C4-2B (cell line): Measurements from ENCODE around the gene HS3ST2.

ENCODE experiments used
- CTCF ChIP-seq: fragments of 450-650 bp; conservative IDR thresholded peaks from 2 replicates; pipeline ENCODE4 v1.5.1; 2017; ENCODE audit warnings: mild to moderate bottlenecking
- ZFX ChIP-seq: fragments of 450-650 bp; IDR thresholded peaks from 2 replicates; pipeline ENCODE4 v1.6.1; 2017

DNA sequence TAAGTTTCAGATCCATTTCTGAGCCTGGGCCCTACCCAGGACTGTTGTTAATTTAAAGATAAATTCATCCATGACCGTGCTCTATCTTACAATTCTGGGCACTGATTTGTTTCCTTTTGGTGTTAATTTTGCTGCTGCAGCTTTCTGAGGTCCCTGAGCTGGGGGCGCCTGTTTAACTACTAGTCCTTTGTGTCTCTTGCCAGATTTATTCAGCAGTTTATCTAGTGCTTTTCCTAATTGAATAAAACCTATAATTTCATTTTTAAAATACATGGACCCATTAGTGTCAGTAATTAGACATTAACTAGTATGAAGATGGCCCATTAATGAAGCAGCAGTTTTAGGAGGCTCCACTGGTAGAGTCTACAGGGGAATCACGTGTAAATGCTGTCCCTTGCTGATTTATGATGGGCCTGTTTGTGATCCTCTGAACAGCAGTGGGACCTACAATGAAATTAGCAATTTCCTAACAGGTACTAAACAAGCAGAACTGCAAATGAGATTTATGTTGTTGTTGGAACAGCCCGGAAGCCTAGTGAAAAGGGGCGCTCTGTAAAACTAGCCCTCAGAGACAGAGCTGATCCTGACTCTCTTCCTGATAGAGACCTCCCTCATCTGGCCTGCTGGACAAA is 54.7 kb downstream of the HS3ST2 start:
- TF ChIP-seq CTCF (no peak), ZFX (no peak)
